DOHH2 (cell line): ENCODE results near the gene SPOCK1.

Experiments
- CTCF ChIP-seq: fragments of 200-600 bp; sonication (generic); IDR thresholded peaks from one replicate; pipeline ENCODE4 v1.5.1; 2014; ENCODE audit warnings: antibody characterized with exemption, mild to moderate bottlenecking, low read depth, low read length; ENCODE audit not compliant: poor library complexity, severe bottlenecking
- EZH2phosphoT487 ChIP-seq: fragments of 200-600 bp; sonication (generic); IDR thresholded peaks from 2 replicates; pipeline ENCODE4 v1.6.1; 2017; ENCODE audit warnings: borderline replicate concordance, mild to moderate bottlenecking, antibody characterized with exemption, low read length, moderate library complexity, mixed read lengths

GRCh38 chr5:137105351-137106035, 393.6 kb downstream of the SPOCK1 start:
- TF ChIP-seq CTCF (no peak), EZH2phosphoT487 (no peak)
